HUES48 (cell line): ENCODE data around the gene GTF2B.
"Not testable (repeated sequence)": the region's sequence is repeated elsewhere in the genome, so short reads cannot be mapped to it uniquely, and the experiment has no call there.

Experiments
- H3K27ac ChIP-seq: one replicate; pipeline ENCODE4 v1.7.0; 2013; ENCODE audit warnings: low read depth, low read length, inconsistent platforms
- H3K27me3 ChIP-seq: 2 replicates; pipeline ENCODE4 v1.6.1; 2013; ENCODE audit warnings: mild to moderate bottlenecking, low read length; ENCODE audit not compliant: control insufficient read depth, insufficient read depth
- H3K36me3 ChIP-seq: 2 replicates; pipeline ENCODE4 v1.6.1; 2013; ENCODE audit warnings: low read length; ENCODE audit not compliant: control insufficient read depth, insufficient read depth
- H3K4me1 ChIP-seq: 2 replicates; pipeline ENCODE4 v1.6.1; 2013; ENCODE audit warnings: mild to moderate bottlenecking, low read length; ENCODE audit not compliant: control insufficient read depth, insufficient read depth
- H3K4me3 ChIP-seq: 2 replicates; pipeline ENCODE4 v1.5.1; 2013; ENCODE audit warnings: mild to moderate bottlenecking, low read depth, low read length
- H3K9ac ChIP-seq: 2 replicates; pipeline ENCODE4 v1.6.1; 2013; ENCODE audit warnings: mild to moderate bottlenecking, low read depth, low read length, moderate library complexity
- H3K9me3 ChIP-seq: 2 replicates; pipeline ENCODE4 v1.6.1; 2013; ENCODE audit warnings: low read length; ENCODE audit not compliant: control insufficient read depth, insufficient read depth

The GTF2B gene

GRCh38 chr1:88916883-88917282, 25.5 kb upstream of the GTF2B start:
- Histone ChIP-seq H3K4me3 (no peak overlapping the region), H3K9me3 (no peaks in the 10 kb centered on the region), H3K27me3 (no peaks in the 10 kb centered on the region), H3K9ac (no peak overlapping the region), H3K36me3 (0 out of 2 replicates have a peak, but pooled peaks cover 2% of the 10 kb centered on the region), H3K4me1 (no peaks in the 10 kb centered on the region), H3K27ac (no peak overlapping the region)

- H3K4me1 ChIP-seq, H3K4me3 ChIP-seq, H3K27me3 ChIP-seq, H3K36me3 ChIP-seq, H3K9ac ChIP-seq, H3K9me3 ChIP-seq, H3K27ac ChIP-seq: not testable (repeated sequence)
Observed at GRCh38 chr1:88911800-88912199, 20.4 kb upstream of the GTF2B start.

GRCh38 chr1:88911161-88911560, 19.8 kb upstream of the GTF2B start:
- H3K4me1 ChIP-seq, result no peaks in the 10 kb centered on the region
- H3K27me3 ChIP-seq, result no peaks in the 10 kb centered on the region

GRCh38 chr1:88910401-88910800, 19.0 kb upstream of the GTF2B start:
- no peaks in the 10 kb centered on the region for H3K36me3 ChIP-seq
- H3K27ac ChIP-seq, result no peak overlapping the region
- no peaks in the 10 kb centered on the region for H3K4me1 ChIP-seq
- no peaks in the 10 kb centered on the region for H3K9me3 ChIP-seq
- no peak overlapping the region for H3K4me3 ChIP-seq
- H3K9ac ChIP-seq, result no peak overlapping the region
- no peaks in the 10 kb centered on the region for H3K27me3 ChIP-seq

More at GRCh38 chr1:88911161-88911560, 19.8 kb upstream of the GTF2B start:
- Histone ChIP-seq H3K36me3 (no peaks in the 10 kb centered on the region), H3K9me3 (no peaks in the 10 kb centered on the region), H3K4me3 (no peak overlapping the region), H3K27ac (no peak overlapping the region), H3K9ac (no peak overlapping the region)

- H3K36me3 ChIP-seq, result no peaks in the 10 kb centered on the region
- H3K27me3 ChIP-seq, result no peaks in the 10 kb centered on the region
- H3K4me3 ChIP-seq, result no peak overlapping the region
- no peaks in the 10 kb centered on the region for H3K4me1 ChIP-seq
- H3K9ac ChIP-seq, result no peak overlapping the region
- no peak overlapping the region for H3K27ac ChIP-seq
- H3K9me3 ChIP-seq, result no peaks in the 10 kb centered on the region
Observed at GRCh38 chr1:88900883-88901282, 9.5 kb upstream of the GTF2B start.

- peaks cover 1% of the 10 kb centered on the region for H3K4me1 ChIP-seq
- H3K9ac ChIP-seq, result no peak overlapping the region
- H3K27ac ChIP-seq, result no peak overlapping the region
- no peaks in the 10 kb centered on the region for H3K9me3 ChIP-seq
- H3K27me3 ChIP-seq, result no peaks in the 10 kb centered on the region
- no peaks in the 10 kb centered on the region for H3K36me3 ChIP-seq
- no peak overlapping the region for H3K4me3 ChIP-seq
Observed at GRCh38 chr1:88897070-88897730, 5.8 kb upstream of the GTF2B start.

- Histone ChIP-seq H3K36me3 (0 out of 2 replicates have a peak, but pooled peaks cover 4% of the 10 kb centered on the region), H3K9me3 (no peaks in the 10 kb centered on the region), H3K4me1 (peaks cover 7% of the 10 kb centered on the region), H3K27ac (no peak overlapping the region), H3K9ac (no peak overlapping the region), H3K4me3 (peak overlapping the region; percentile 82), H3K27me3 (no peaks in the 10 kb centered on the region)
Observed at GRCh38 chr1:88892357-88892877, 1.1 kb upstream of the GTF2B start.

GRCh38 chr1:88891951-88892340, 579 bp upstream of the GTF2B start:
- Histone ChIP-seq H3K4me1 (peaks cover 7% of the 10 kb centered on the region), H3K27me3 (no peaks in the 10 kb centered on the region), H3K36me3 (0 out of 2 replicates have a peak, but pooled peaks cover 4% of the 10 kb centered on the region), H3K9ac (no peak overlapping the region), H3K27ac (peak overlapping the region; percentile 75), H3K4me3 (peak overlapping the region; percentile 82), H3K9me3 (no peaks in the 10 kb centered on the region)

GRCh38 chr1:88890791-88891317, 513 bp downstream of the GTF2B start:
- Histone ChIP-seq H3K4me3 (peak overlapping the region; percentile 82), H3K4me1 (peaks cover 7% of the 10 kb centered on the region), H3K27me3 (no peaks in the 10 kb centered on the region), H3K9ac (peak overlapping the region; percentile 69), H3K9me3 (no peaks in the 10 kb centered on the region), H3K36me3 (peaks cover 13% of the 10 kb centered on the region), H3K27ac (peak overlapping the region; percentile 75)

- Histone ChIP-seq H3K27me3 (no peaks in the 10 kb centered on the region), H3K4me1 (peaks cover 7% of the 10 kb centered on the region), H3K4me3 (peak overlapping the region; percentile 82), H3K9ac (no peak overlapping the region), H3K36me3 (peaks cover 15% of the 10 kb centered on the region), H3K27ac (no peak overlapping the region), H3K9me3 (no peaks in the 10 kb centered on the region)
Observed at GRCh38 chr1:88890131-88890530, 1.2 kb downstream of the GTF2B start.

GRCh38 chr1:88888750-88889149, 2.6 kb downstream of the GTF2B start:
- Histone ChIP-seq H3K4me1 (peaks cover 7% of the 10 kb centered on the region), H3K4me3 (no peak overlapping the region), H3K27ac (no peak overlapping the region), H3K36me3 (peaks cover 26% of the 10 kb centered on the region), H3K27me3 (no peaks in the 10 kb centered on the region), H3K9ac (no peak overlapping the region), H3K9me3 (no peaks in the 10 kb centered on the region)
